AG10803 (cell line): ENCODE results near the gene FXN.
"Not testable (repeated sequence)": the region's sequence is repeated elsewhere in the genome, so short reads cannot be mapped to it uniquely, and the experiment has no call there.

Source experiments
- DNase-seq: peaks from one replicate; pipeline ENCODE4 v3.0.0; 2010; ENCODE audit warnings: low read depth
- H3K4me3 ChIP-seq: 2 replicates; pipeline ENCODE4 v1.5.1; 2011; ENCODE audit warnings: mild to moderate bottlenecking, low read length, control low read depth
- TF ChIP-seq, protein P1 (sequence below): conservative IDR thresholded peaks from 2 replicates; pipeline ENCODE4 v1.5.1; 2011; ENCODE audit warnings: mild to moderate bottlenecking, low read length, control low read depth, inconsistent platforms

FXN gene

DNA sequence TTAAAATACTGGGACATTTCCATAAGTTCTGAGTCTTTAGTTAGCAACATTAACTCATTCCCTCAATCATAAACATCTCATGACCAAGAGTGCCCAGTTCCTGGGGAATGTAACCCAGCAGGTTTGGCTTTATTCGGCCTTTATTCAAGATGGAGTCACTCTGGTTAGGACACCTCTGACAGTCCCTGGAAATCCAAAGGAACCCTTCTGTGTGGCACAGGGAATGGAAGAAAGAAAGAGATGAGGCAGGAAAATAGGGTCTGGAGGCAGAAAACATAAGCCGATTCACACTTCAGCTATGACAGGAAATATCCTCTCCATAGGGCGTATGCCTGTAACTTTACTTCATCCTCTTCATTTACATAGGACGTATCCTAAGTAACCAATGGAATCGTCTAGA lies 53.5 kb downstream of the FXN start:
- TF ChIP-seq, protein P1, sequence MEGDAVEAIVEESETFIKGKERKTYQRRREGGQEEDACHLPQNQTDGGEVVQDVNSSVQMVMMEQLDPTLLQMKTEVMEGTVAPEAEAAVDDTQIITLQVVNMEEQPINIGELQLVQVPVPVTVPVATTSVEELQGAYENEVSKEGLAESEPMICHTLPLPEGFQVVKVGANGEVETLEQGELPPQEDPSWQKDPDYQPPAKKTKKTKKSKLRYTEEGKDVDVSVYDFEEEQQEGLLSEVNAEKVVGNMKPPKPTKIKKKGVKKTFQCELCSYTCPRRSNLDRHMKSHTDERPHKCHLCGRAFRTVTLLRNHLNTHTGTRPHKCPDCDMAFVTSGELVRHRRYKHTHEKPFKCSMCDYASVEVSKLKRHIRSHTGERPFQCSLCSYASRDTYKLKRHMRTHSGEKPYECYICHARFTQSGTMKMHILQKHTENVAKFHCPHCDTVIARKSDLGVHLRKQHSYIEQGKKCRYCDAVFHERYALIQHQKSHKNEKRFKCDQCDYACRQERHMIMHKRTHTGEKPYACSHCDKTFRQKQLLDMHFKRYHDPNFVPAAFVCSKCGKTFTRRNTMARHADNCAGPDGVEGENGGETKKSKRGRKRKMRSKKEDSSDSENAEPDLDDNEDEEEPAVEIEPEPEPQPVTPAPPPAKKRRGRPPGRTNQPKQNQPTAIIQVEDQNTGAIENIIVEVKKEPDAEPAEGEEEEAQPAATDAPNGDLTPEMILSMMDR: no peak
- no peak overlapping the region for H3K4me3 ChIP-seq
- no peak for DNase-seq

DNA sequence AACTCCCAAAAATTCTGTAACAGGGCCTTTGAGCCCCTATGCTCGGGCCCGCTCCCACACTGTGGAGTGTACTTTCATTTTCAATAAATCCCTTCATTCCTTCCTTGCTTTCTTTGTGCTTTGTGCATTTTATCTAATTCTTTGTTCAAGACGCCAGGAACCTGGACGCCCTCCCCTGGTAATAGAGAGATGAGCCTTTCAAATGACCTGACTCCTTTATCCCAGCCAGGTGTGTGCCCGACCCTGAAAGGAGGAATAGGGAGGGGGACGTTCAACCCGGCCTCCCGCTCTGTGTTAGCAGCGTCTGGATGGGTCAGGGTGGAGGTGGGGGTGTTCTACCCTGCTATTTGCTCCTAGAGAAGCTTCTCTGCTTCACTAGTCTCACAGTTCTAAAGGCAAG lies 53.9 kb downstream of the FXN start:
- TF ChIP-seq, protein P1: no peak
- H3K4me3 ChIP-seq: no peak overlapping the region
- DNase-seq: no peak

DNA sequence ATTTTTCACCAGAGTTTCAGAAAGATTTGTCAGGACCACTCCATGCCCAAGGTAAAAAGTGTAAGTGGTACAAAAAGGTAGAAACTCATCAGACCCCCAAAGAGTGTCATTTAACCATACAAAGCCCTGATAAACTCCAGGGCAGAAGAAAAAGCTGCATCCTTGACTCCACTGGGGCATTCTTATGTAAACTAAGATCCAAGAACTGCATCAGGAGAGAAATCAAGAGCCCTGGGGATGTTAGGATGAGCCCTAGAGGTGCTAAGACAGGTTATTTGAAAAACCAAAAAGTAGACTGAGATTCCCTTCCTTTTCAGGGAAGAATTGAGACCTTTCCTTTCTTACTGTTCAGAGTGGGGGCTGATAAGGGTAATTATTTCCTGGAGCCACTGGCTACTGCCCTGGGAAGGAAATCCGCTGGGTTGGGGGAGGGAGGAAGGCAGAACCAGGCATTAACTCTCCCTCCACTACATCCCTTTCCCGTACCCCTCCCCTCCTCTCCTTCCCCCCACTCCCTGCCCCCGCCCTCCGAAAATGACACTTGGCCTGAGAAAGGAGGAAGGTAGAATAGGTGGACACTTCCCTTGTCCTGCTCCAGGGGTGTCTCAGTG lies 54.7 kb downstream of the FXN start:
- TF ChIP-seq, protein P1: no peak
- DNase-seq: no peak
- no peak overlapping the region for H3K4me3 ChIP-seq

DNA sequence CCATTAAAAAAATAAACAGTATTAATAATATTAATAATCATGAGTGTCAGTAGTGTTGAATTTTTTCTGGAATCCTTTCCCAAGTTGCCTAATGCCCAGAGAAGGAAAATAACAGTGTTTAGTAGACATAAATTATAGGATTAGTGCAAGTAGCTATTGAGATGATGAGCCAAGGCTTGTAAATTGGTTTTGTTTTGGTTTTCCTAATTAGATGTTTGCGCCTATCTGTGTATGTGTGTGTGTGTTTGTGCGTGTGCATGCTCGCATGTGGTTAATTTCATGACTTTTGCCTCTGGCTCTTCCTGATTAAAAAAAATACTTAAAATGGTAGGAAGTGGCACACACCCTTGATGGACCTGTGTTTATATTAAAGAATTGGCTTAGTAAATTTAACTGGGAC lies 55.4 kb downstream of the FXN start:
- no peak overlapping the region for H3K4me3 ChIP-seq
- peak; percentile 6 for DNase-seq
- TF ChIP-seq, protein P1: no peak

DNA sequence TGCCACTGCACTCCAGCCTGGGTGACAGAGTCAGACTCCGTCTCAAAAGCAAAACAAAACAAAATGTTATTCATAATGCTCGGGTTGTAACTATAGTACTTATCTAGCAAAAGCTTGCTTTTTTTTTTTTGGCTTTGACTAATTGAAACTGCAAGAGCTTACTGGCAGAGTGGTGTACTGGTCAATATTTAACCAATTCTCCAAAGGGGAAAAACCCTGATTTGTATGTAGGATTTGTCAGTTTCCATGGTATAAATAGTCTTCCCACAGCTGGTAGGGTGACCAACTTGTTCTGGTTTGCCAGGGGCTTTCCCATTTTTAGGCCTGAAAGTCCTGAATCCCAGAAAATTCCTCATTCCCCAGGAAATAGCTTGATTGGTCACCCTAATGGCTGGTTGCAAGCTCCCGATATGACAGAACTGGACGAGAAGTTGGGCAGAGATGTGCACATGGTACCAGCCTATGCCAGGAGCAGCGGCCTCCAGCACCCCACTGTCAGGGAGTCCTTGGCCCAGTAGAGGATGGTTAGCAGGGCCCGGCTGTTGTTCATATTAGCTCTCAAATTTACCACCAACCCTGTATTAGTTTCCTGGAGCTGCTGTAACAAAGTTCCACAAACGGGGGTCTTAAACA lies 58.0 kb downstream of the FXN start:
- DNase-seq: no peak
- TF ChIP-seq, protein P1: no peak
- H3K4me3 ChIP-seq: no peak overlapping the region

DNA sequence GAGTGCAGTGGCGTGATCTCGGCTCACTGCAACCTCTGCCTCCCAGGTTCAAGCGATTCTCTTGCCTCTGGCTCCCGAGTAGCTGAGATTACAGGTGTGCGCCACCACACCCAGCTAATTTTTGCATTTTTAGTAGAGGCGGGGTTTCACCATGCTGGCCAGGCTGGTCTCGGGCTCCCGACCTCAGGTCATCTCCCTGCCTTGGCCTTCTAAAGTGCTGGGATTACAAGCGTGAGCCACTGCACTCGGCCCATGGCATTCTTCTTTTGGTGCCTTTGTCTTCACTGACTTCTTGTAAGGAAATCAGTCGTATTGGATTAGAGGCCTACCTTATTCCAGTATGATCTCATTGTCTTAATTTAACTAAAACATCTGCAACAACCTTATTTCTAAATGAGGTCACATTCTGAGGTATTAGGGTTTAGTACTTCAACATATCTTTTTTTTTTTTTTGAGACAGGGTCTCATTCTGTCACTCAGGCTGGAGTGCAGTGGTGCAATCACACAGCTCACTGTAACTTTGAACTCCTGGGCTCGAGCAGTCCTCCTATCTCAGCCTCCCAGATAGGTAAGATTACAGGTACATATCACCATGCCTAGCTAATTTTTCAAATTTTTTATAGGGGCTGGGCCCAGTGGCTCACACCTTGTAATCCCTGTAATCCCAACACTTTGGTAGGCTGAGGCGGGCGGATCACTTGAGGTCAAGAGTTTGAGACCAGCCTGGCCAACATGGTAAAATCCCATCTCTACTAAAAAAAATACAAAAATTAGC lies 59.0 kb downstream of the FXN start:
- not testable (repeated sequence) for H3K4me3 ChIP-seq, DNase-seq

DNA sequence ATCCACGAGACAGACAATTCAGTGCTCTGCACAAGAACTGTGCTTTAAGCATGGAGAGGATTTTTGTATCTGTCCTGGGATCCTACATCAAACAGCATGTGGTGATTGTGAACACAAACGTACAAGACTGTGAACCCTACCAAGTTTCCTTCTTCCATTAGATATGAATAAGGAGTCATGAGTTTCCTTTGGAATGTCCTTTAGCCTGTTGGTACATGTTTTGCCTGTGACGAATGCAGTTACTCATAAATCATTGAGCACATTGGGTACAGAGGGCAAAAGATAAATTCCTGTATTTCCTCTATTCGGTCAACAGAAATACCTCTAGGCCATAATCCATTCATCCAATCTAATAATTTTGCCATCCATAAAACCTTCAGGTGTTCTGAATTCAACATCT lies 61.5 kb downstream of the FXN start:
- DNase-seq: peak; percentile 53
- TF ChIP-seq, protein P1: no peak
- H3K4me3 ChIP-seq: no peak overlapping the region
